ENCODE measurements around the gene CHD9NB.
A peak's percentile ranks its signal among the peaks of the same experiment; 100 is the strongest.

CHD9NB gene

GRCh38 chr16:53056392-53056881 lies 3.7 kb upstream of the CHD9NB start:
- Histone ChIP-seq H3K36me3 (replicated peaks; ENCODE audit: low read depth, low read length) (peaks cover 9% of the 10 kb centered on the region), H3K4me2 (ENCODE audit: low read length) (peak overlapping the region; percentile 87), H4K20me1 (ENCODE audit: insufficient read depth, low read length) (no peaks in the 10 kb centered on the region), H3K79me2 (ENCODE audit: low read length) (peaks cover 57% of the 10 kb centered on the region), H3K9ac (ENCODE audit: low read length) (peak overlapping the region; percentile 92), H3K27me3 (ENCODE audit: low read depth, low read length) (no peaks in the 10 kb centered on the region), H3K4me1 (ENCODE audit: low read length) (peaks cover 67% of the 10 kb centered on the region), H3K4me3 (ENCODE audit: low read length) (peak overlapping the region; percentile 85), H3K27ac (ENCODE audit: low read length) (peak overlapping the region; percentile 81), H3K9me3 (ENCODE audit: insufficient read depth, low read length) (no peaks in the 10 kb centered on the region), H2AFZ (ENCODE audit: low read depth, low read length) (no peak overlapping the region)
- no peak for TF ChIP-seq EZH2phosphoT487 (IDR thresholded peaks at IDR 0.05; ENCODE audit: low read depth)
- TF ChIP-seq CTCF (IDR thresholded peaks at IDR 0.05; ENCODE audit: low read depth, low read length) = no peak

- Histone ChIP-seq H2AFZ (ENCODE audit: low read depth, low read length) (no peak overlapping the region), H3K4me1 (ENCODE audit: low read length) (peaks cover 60% of the 10 kb centered on the region)
These were observed 3.1 kb upstream of the CHD9NB start for GRCh38 chr16:53055541-53056391.

GRCh38 chr16:53054670-53055485 lies 2.2 kb upstream of the CHD9NB start, which contains the start of gene CHD9:
TSS of gene CHD9 (plus strand) at chr16:53054991. CDS start at chr16:53156090, 101,099 bp downstream.
- Histone ChIP-seq H3K9me3 (ENCODE audit: insufficient read depth, low read length) (no peaks in the 10 kb centered on the region), H3K27ac (ENCODE audit: low read length) (peak within 1 kb of the TSS; percentile 81), H3K79me2 (ENCODE audit: low read length) (peaks cover 50% of the 10 kb centered on the region), H3K4me2 (ENCODE audit: low read length) (peak within 1 kb of the TSS; percentile 87), H4K20me1 (ENCODE audit: insufficient read depth, low read length) (no peaks in the 10 kb centered on the region), H3K36me3 (replicated peaks; ENCODE audit: low read depth, low read length) (peaks cover 5% of the 10 kb centered on the region), H3K27me3 (ENCODE audit: low read depth, low read length) (no peaks in the 10 kb centered on the region), H3K4me1 (ENCODE audit: low read length) (peaks cover 51% of the 10 kb centered on the region), H3K9ac (ENCODE audit: low read length) (peak within 1 kb of the TSS; percentile 92), H3K4me3 (ENCODE audit: low read length) (peak within 1 kb of the TSS; percentile 85), H2AFZ (ENCODE audit: low read depth, low read length) (peak within 1 kb of the TSS; percentile 96)
- TF ChIP-seq CTCF (IDR thresholded peaks at IDR 0.05; ENCODE audit: low read depth, low read length) (peak; percentile 94), EZH2phosphoT487 (IDR thresholded peaks at IDR 0.05; ENCODE audit: low read depth) (no peak)

More at GRCh38 chr16:53055541-53056391, 3.1 kb upstream of the CHD9NB start:
- peak overlapping the region; percentile 87 for H3K4me2 ChIP-seq (ENCODE audit: low read length)
- peak overlapping the region; percentile 85 for H3K4me3 ChIP-seq (ENCODE audit: low read length)
- H4K20me1 ChIP-seq (ENCODE audit: insufficient read depth, low read length) = no peaks in the 10 kb centered on the region
- peaks cover 9% of the 10 kb centered on the region for H3K36me3 ChIP-seq (replicated peaks; ENCODE audit: low read depth, low read length)
- H3K9ac ChIP-seq (ENCODE audit: low read length) = peak overlapping the region; percentile 92
- peak overlapping the region; percentile 81 for H3K27ac ChIP-seq (ENCODE audit: low read length)
- no peaks in the 10 kb centered on the region for H3K27me3 ChIP-seq (ENCODE audit: low read depth, low read length)
- peaks cover 57% of the 10 kb centered on the region for H3K79me2 ChIP-seq (ENCODE audit: low read length)
- TF ChIP-seq CTCF (IDR thresholded peaks at IDR 0.05; ENCODE audit: low read depth, low read length) (no peak), EZH2phosphoT487 (IDR thresholded peaks at IDR 0.05; ENCODE audit: low read depth) (no peak)
- no peaks in the 10 kb centered on the region for H3K9me3 ChIP-seq (ENCODE audit: insufficient read depth, low read length)

Data from OCI-LY3 (cell line).